Naive thymus-derived CD4-positive, alpha-beta T cell (primary cell): ENCODE data around the gene IRX2. TPM values are rescaled to one million over a fixed set of nuclear protein-coding genes. Genes with fewer than 3 reads are reported as not detected.

ENCODE experiments used
- ATAC-seq: fragments of 150-1000 bp; cut with Tn5 transposase; 2 replicates; pipeline ENCODE4 v1.10.0; 2021; ENCODE audit warnings: mild to moderate bottlenecking, moderate library complexity
- CTCF ChIA-PET: fragments of 350-600 bp; sonication (Branson Sonifier 250); formaldehyde crosslinking; loops from one replicate; lab custom pipeline; 2021; ENCODE audit warnings: antibody characterized with exemption; lab: Charles Lee
- POLR2A ChIA-PET: fragments of 350-600 bp; sonication (Branson Sonifier 250); formaldehyde crosslinking; loops from one replicate; lab custom pipeline; 2021; ENCODE audit warnings: antibody characterized with exemption, inconsistent platforms; lab: Charles Lee
- DNase-seq, 9 donors: peaks; one replicate each; pipeline versions ENCODE4 v3.0.0 to v3.0.0-alpha.2; 2020 to 2022; ENCODE audit warnings: mixed read lengths in 1 of 9
- H3K27ac ChIP-seq: one replicate; pipeline ENCODE4 v1.7.0; 2013; ENCODE audit warnings: mild to moderate bottlenecking, low read depth, low read length, moderate library complexity
- H3K27me3 ChIP-seq, 2 donors: one replicate each; pipeline ENCODE4 v1.7.0; 2013; ENCODE audit warnings: low read length in 2 of 2, mild to moderate bottlenecking in 2 of 2, moderate library complexity in 2 of 2; ENCODE audit not compliant: control insufficient read depth in 2 of 2, insufficient read depth in 2 of 2
- H3K36me3 ChIP-seq, 3 experiments: 1 replicate in 2 of 3; 2 replicates in 1 of 3; pipeline ENCODE4 v1.7.0; 2013; ENCODE audit warnings: low read length in 3 of 3, mild to moderate bottlenecking in 3 of 3, moderate library complexity in 1 of 3; ENCODE audit not compliant: insufficient read depth in 3 of 3, control insufficient read depth in 2 of 3
- H3K4me1 ChIP-seq, 2 donors: one replicate each; pipeline ENCODE4 v1.7.0; 2013; ENCODE audit warnings: low read length in 2 of 2, mild to moderate bottlenecking in 2 of 2, moderate library complexity in 1 of 2; ENCODE audit not compliant: control insufficient read depth in 2 of 2, insufficient read depth in 2 of 2
- H3K4me3 ChIP-seq: 2 replicates; pipeline ENCODE4 v1.7.0; 2013; ENCODE audit warnings: mild to moderate bottlenecking, low read length
- H3K9me3 ChIP-seq, 3 experiments: 1 replicate in 2 of 3; 2 replicates in 1 of 3; pipeline ENCODE4 v1.7.0; 2013; ENCODE audit warnings: low read length in 3 of 3; ENCODE audit not compliant: control insufficient read depth in 2 of 3
- H3K27ac Mint-ChIP-seq, 9 donors: one replicate each; pipeline ENCODE4 v1.8.0; 2020 to 2022; ENCODE audit warnings: mixed read lengths in 9 of 9, mild to moderate bottlenecking in 8 of 9, moderate library complexity in 5 of 9, inconsistent platforms in 2 of 9
- H3K27me3 Mint-ChIP-seq, 5 donors: one replicate each; pipeline ENCODE4 v1.8.0; 2021 to 2022; ENCODE audit warnings: mixed read lengths in 5 of 5, mild to moderate bottlenecking in 1 of 5
- H3K36me3 Mint-ChIP-seq, 5 donors: one replicate each; pipeline ENCODE4 v1.8.0; 2020 to 2022; ENCODE audit warnings: mixed read lengths in 5 of 5, mild to moderate bottlenecking in 3 of 5, inconsistent platforms in 1 of 5
- H3K4me1 Mint-ChIP-seq, 7 donors: one replicate each; pipeline ENCODE4 v1.8.0; 2020 to 2022; ENCODE audit warnings: mixed read lengths in 7 of 7, mild to moderate bottlenecking in 3 of 7, inconsistent platforms in 1 of 7
- H3K4me3 Mint-ChIP-seq, 10 donors: one replicate each; pipeline ENCODE4 v1.8.0; 2020 to 2022; ENCODE audit warnings: mild to moderate bottlenecking in 10 of 10, mixed read lengths in 10 of 10, moderate library complexity in 6 of 10, inconsistent platforms in 2 of 10
- H3K9me3 Mint-ChIP-seq, 11 donors: one replicate each; pipeline ENCODE4 v1.8.0; 2020 to 2022; ENCODE audit warnings: mixed read lengths in 11 of 11, mild to moderate bottlenecking in 4 of 11, inconsistent platforms in 1 of 11, moderate library complexity in 1 of 11
- intact Hi-C, 2 donors: fragments of 100-400 bp; cut with micrococcal nuclease; formaldehyde crosslinking; loops; one replicate each; pipeline ENCODE4 v1.15.1; 2023
- polyA plus RNA-seq, 2 donors: library from polyadenylated mRNA; unstranded; fragments of 300-500 nt; fragmentation: Illumina TruSeq; gene quantifications; one replicate each; pipeline ENCODE4 v1.2.3, GENCODE V29; 2021
- total RNA-seq, 6 experiments: library from RNA in 5 of 6; stranded (reverse) in 5 of 6; gene quantifications; 1 replicate in 5 of 6; 2 replicates in 1 of 6; pipeline ENCODE4 v1.2.3 and lab custom pipeline; 2021 to 2026

Gene IRX2
- total and polyA plus RNA-seq, 7 experiments from 2014 or later: not detected

DNA sequence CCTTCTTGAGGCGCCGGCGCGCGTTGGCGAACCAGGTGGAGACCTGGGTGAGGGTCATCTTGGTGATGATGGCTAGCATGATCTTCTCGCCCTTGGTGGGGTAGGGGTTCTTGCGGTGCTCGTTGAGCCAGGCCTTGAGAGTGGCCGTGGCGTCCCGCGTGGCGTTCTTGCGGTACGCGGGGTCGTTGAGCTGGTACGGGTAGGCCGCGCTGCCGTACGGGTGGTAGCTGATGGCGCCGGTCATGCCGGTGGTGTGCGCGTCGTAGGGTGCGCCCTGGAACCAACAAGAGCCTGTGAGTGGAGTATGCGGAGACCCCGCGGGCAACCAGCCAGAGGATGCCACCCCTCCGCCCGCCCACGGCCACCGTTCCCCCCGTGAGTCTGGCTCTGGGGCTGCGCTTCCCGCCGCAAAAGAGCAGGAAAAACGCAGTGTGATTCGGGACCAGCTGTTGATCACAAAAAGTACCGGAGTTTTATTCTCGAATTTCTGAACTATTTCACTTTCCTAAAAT, 1.9 kb downstream of the IRX2 start:
- Histone ChIP-seq H3K4me3 (no peak overlapping the region), H3K4me1 (no peaks in the 10 kb centered on the region), H3K36me3 (no peaks in the 10 kb centered on the region), H3K27me3 (peaks cover 0 to 5% of the 10 kb centered on the region in 2 donors), H3K9me3 (no peaks in the 10 kb centered on the region), H3K27ac (no peak overlapping the region)
- ATAC-seq (no peak), DNase-seq (no peak)
- Mint-ChIP-seq H3K4me3 (peak overlapping the region in 4 of 10 donors; percentile 11 to 55 (median 48)), H3K27ac (peak overlapping the region in 1 of 9 donors; percentile 83), H3K4me1 (peaks cover 3 to 12% (median 10%) of the 10 kb centered on the region in 7 donors), H3K27me3 (peaks cover 58 to 66% (median 65%) of the 10 kb centered on the region in 5 donors), H3K36me3 (peaks cover 0 to 7% (median 0%) of the 10 kb centered on the region in 5 donors), H3K9me3 (peaks cover 0 to 8% (median 2%) of the 10 kb centered on the region in 11 donors)
- ChIA-PET POLR2A (no interaction called here), CTCF (no interaction called here)
- intact Hi-C loops: loop anchor here in 1 of 2 donors (5.0 kb wide), 2 partner anchors 853 to 867 kb away; partner anchors contain the start of gene IRX4

DNA sequence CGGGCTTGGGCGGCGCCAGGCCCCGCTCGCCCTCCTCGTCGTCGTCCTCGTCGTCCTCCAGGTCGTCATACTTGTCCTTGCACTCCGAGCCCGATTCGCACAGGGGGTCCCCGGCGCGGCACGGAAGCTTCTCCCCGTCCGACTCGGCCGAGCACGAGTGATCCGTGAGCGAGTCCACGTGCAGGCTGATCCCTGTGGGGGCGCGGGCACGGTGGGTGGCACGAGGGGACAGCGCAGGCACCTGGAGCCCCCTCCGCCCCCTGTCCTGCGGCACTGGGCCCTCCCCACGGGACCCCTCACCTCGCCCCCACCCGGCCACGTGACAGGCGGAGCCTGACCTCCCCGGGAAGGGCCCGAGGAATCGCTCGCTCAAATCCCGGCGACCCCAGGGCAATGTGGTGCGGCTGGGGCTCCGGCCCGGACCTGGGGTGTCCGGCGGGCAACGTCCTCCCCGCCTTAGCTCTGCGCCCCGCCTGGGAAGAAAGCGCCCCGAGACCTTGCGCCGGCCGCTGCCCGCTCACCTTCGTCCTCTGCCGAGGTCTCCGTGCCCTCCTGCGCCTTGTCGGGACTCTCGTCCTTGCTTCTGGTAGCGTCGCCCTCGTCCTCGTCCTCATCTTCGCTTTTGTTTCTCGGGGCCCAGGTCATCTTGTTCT, 2.5 kb downstream of the IRX2 start:
- ChIA-PET CTCF (no interaction called here), POLR2A (no interaction called here)
- Mint-ChIP-seq H3K27me3 (peaks cover 60 to 66% (median 65%) of the 10 kb centered on the region in 5 donors), H3K27ac (peak overlapping the region in 1 of 9 donors; percentile 83), H3K4me1 (peaks cover under 1 to 10% (median 5%) of the 10 kb centered on the region in 7 donors), H3K36me3 (peaks cover 0 to 7% (median 0%) of the 10 kb centered on the region in 5 donors), H3K4me3 (peak overlapping the region in 3 of 10 donors; percentile 47 to 55 (median 48)), H3K9me3 (peaks cover 0 to 10% (median 0%) of the 10 kb centered on the region in 11 donors)
- H3K27me3 ChIP-seq: peaks cover 0 to 5% of the 10 kb centered on the region in 2 donors
- H3K36me3 ChIP-seq: no peaks in the 10 kb centered on the region
- H3K4me3 ChIP-seq: no peak overlapping the region
- intact Hi-C loops: loop anchor here in 1 of 2 donors (5.0 kb wide), 2 partner anchors 853 to 867 kb away; partner anchors contain the start of gene IRX4
- no peak for DNase-seq
- H3K9me3 ChIP-seq: no peaks in the 10 kb centered on the region
- no peak for ATAC-seq
- H3K4me1 ChIP-seq: no peaks in the 10 kb centered on the region
- no peak overlapping the region for H3K27ac ChIP-seq

DNA sequence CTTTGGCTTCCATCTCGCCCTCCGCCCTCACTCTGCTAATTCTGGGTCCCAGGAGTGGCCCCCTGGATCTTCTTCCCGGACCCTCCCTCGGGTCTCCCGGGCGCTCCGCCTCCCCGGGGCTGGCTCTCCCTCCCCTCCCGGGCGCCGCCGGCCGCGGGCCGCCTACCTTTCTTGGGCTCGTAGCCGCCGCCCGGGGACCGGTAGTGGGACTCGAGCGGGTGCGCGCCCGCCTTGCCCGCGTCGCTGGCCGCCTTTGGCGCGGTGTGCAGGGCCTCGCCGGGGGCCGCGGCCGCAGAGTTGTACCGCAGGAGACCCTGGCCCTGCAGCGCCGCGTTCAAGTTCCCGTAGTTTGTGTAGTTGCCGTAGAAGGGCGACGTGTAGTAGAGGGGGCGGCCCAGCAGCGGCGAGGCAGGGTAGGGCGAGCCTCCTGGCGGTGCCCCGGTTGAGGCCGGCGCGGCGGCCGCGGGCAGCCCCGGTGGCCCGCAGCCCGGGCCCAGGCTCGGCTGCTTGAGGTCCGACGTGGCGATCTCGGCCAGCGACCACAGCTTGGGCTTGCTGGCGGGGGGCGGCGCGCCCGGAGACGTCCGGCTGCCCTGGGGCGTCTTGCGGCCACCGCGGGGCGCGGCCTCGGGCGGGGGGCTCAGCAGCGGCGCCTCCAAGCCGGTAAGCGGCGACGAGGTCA, 3.2 kb downstream of the IRX2 start:
- Histone ChIP-seq H3K36me3 (no peaks in the 10 kb centered on the region), H3K4me3 (no peak overlapping the region), H3K4me1 (no peaks in the 10 kb centered on the region), H3K27me3 (peaks cover 0 to 5% of the 10 kb centered on the region in 2 donors), H3K9me3 (no peaks in the 10 kb centered on the region), H3K27ac (no peak overlapping the region)
- DNase-seq (no peak), ATAC-seq (no peak)
- Mint-ChIP-seq H3K36me3 (peaks cover 0 to 5% (median 0%) of the 10 kb centered on the region in 5 donors), H3K27ac (no peak overlapping the region), H3K9me3 (peaks cover 0 to 14% (median 0%) of the 10 kb centered on the region in 11 donors), H3K27me3 (peaks cover 61 to 66% (median 65%) of the 10 kb centered on the region in 5 donors), H3K4me1 (peaks cover 0 to 10% (median 4%) of the 10 kb centered on the region in 7 donors), H3K4me3 (no peak overlapping the region)
- ChIA-PET POLR2A (no interaction called here), CTCF (no interaction called here)
- intact Hi-C loops: loop anchor here in 1 of 2 donors (5.0 kb wide), 2 partner anchors 854 to 866 kb away; partner anchors contain the start of gene IRX4

DNA sequence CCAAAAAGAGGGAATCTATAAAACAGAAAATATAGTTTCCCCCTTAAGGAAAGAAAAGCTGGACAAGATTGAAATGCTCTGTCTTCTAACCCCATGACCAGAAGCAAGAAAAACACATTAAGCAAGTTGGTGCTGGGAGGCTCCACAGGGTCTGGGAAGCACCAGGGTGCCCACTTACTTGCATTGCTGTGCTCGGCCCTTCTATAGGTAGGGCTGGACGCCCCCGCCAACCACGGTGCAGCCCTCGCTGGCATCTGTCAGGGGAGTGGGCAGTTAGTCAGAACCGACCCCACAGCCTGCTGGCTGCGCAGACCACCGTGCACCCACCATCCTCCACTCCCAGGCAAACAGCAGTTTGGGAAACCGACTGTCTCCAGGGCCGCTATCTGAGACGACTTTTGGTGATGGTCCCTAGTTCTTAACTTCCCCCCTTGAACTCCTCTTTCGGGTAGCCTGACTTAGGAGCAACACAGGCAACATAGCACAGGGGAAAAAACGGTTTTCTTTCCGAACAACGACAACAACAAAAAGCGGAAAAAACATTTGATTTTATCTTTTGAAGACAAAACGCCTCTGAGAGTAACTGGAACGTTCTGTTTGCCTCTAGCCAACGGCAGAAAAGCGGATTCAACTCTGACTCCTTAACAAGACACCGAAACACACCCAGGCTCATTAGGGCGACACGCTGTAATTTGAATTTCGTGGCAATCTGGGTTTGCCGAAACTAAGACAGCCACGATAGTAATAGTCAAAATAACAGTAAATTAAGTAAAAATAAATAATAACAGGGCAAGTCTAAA, 3.9 kb downstream of the IRX2 start:
- intact Hi-C loops: loop anchor here in 1 of 2 donors (5.0 kb wide), 2 partner anchors 855 to 865 kb away; partner anchors contain the start of gene IRX4
- ATAC-seq: no peak

DNA sequence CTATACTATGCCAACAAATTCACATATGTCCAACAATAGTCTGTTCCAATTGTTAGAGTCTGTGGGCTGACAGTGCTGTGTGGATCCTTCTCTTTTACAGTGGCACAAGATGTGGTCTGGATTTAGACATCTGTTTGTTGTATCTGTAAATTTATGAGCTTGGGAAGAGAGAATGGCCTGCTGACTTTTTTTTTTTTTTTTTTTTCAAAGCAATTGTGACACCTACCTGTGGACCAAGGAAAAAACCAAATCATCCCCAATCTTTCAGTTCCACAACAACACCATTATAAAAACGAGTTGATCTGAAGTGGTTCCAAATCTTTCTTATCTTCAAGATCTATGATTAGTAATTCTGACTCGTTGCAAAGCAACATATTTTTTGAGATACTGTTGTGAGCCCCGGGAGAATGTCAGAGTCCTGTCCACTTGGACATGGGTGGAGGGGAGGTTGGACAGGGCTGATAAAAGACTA, 4.9 kb downstream of the IRX2 start:
- Mint-ChIP-seq H3K36me3 (peaks cover 0 to 5% (median 0%) of the 10 kb centered on the region in 5 donors), H3K27me3 (peaks cover 62 to 69% (median 65%) of the 10 kb centered on the region in 5 donors), H3K9me3 (peaks cover 0 to 14% (median 2%) of the 10 kb centered on the region in 11 donors), H3K4me3 (no peak overlapping the region), H3K27ac (no peak overlapping the region), H3K4me1 (peaks cover 0 to 8% (median 0%) of the 10 kb centered on the region in 7 donors)
- DNase-seq (no peak), ATAC-seq (no peak)
- no peak overlapping the region for H3K4me3 ChIP-seq
- H3K27ac ChIP-seq: no peak overlapping the region
- no peaks in the 10 kb centered on the region for H3K9me3 ChIP-seq
- CTCF ChIA-PET: no interaction called here
- H3K36me3 ChIP-seq: no peaks in the 10 kb centered on the region
- intact Hi-C loops: loop anchor here in 1 of 2 donors (5.0 kb wide), 2 partner anchors 856 to 864 kb away; partner anchors contain the start of gene IRX4
- no peaks in the 10 kb centered on the region for H3K4me1 ChIP-seq
- peaks cover 0 to 5% of the 10 kb centered on the region in 2 donors for H3K27me3 ChIP-seq
- POLR2A ChIA-PET: no interaction called here

More for the DNA sequence above, 3.9 kb downstream of the IRX2 start:
- peaks cover 0 to 5% (median 0%) of the 10 kb centered on the region in 5 donors for H3K36me3 Mint-ChIP-seq
- H3K4me1 ChIP-seq: no peaks in the 10 kb centered on the region
- no peak overlapping the region for H3K4me3 Mint-ChIP-seq
- no peak overlapping the region for H3K27ac ChIP-seq
- ChIA-PET POLR2A (no interaction called here), CTCF (no interaction called here)
- H3K27me3 ChIP-seq: peaks cover 0 to 5% of the 10 kb centered on the region in 2 donors
- H3K9me3 ChIP-seq: no peaks in the 10 kb centered on the region
- peaks cover 0 to 10% (median 3%) of the 10 kb centered on the region in 7 donors for H3K4me1 Mint-ChIP-seq
- DNase-seq: no peak
- no peaks in the 10 kb centered on the region for H3K36me3 ChIP-seq
- peaks cover 0 to 14% (median 0%) of the 10 kb centered on the region in 11 donors for H3K9me3 Mint-ChIP-seq
- no peak overlapping the region for H3K4me3 ChIP-seq
- H3K27me3 Mint-ChIP-seq: peaks cover 57 to 66% (median 61%) of the 10 kb centered on the region in 5 donors
- H3K27ac Mint-ChIP-seq: peak overlapping the region in 1 of 9 donors; percentile 29

DNA sequence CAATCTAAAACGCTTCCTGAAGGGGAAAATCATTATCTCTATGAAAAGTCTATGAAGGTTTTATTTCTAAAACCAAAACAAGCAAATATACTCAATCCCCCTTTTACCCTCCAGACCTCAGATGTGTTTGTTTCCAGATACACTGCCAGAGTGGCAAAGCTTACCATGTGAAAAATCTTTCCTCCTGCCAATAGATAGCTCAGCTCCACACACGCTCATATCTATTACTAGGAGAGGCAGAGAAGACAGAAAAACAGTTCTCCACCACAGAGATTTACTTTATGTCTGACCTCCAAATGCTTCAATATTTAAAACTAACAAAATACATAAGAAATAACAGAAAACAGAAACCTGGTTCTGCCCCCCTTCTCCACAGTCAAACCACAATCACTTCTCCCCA, 7.0 kb downstream of the IRX2 start:
- Mint-ChIP-seq H3K27me3 (peaks cover 63 to 71% (median 67%) of the 10 kb centered on the region in 5 donors), H3K9me3 (peaks cover 0 to 12% (median 2%) of the 10 kb centered on the region in 11 donors), H3K4me3 (no peak overlapping the region), H3K4me1 (peaks cover 0 to 4% (median 0%) of the 10 kb centered on the region in 7 donors), H3K27ac (no peak overlapping the region), H3K36me3 (peaks cover 0 to 4% (median 0%) of the 10 kb centered on the region in 5 donors)
- Histone ChIP-seq H3K4me3 (no peak overlapping the region), H3K27ac (no peak overlapping the region), H3K4me1 (no peaks in the 10 kb centered on the region), H3K9me3 (no peaks in the 10 kb centered on the region), H3K27me3 (peaks cover 0 to 5% of the 10 kb centered on the region in 2 donors), H3K36me3 (no peaks in the 10 kb centered on the region)
- CTCF ChIA-PET: no interaction called here
- intact Hi-C loops: no loop called here
- DNase-seq: no peak
- POLR2A ChIA-PET: no interaction called here
- no peak for ATAC-seq
